HG03558 (cell line): ENCODE measurements around the gene STPG4.

Source experiments
- ATAC-seq: cut with Tn5 transposase; IDR thresholded peaks from one replicate; pipeline ENCODE4 v1.9.1; 2021; ENCODE audit warnings: moderate number of reproducible peaks; ENCODE audit not compliant: unreplicated experiment; ENCODE audit errors: extremely low read depth

The STPG4 gene

GRCh38 chr2:47058003-47058931 lies 96.8 kb downstream of the STPG4 start:
- ATAC-seq: no peak

- no peak for ATAC-seq
Measured at GRCh38 chr2:47057687-47058002, 97.5 kb downstream of the STPG4 start.

GRCh38 chr2:47056868-47057686 lies 98.0 kb downstream of the STPG4 start:
- no peak for ATAC-seq

- ATAC-seq: no peak
Measured at GRCh38 chr2:47056374-47056773, 98.7 kb downstream of the STPG4 start.

- no peak for ATAC-seq
Measured at GRCh38 chr2:47054868-47055267, 100.2 kb downstream of the STPG4 start.

GRCh38 chr2:47054036-47054555 lies 101.0 kb downstream of the STPG4 start:
- no peak for ATAC-seq

GRCh38 chr2:47052847-47053246 lies 102.3 kb downstream of the STPG4 start:
- no peak for ATAC-seq

GRCh38 chr2:47051562-47051961 lies 103.5 kb downstream of the STPG4 start:
- no peak for ATAC-seq

GRCh38 chr2:47050762-47051161 lies 104.3 kb downstream of the STPG4 start:
- ATAC-seq: no peak

GRCh38 chr2:47050021-47050760 lies 104.9 kb downstream of the STPG4 start:
- ATAC-seq: no peak

GRCh38 chr2:47049502-47049901 lies 105.6 kb downstream of the STPG4 start:
- no peak for ATAC-seq

GRCh38 chr2:47048801-47049480 lies 106.2 kb downstream of the STPG4 start:
- no peak for ATAC-seq

- no peak for ATAC-seq
Measured at GRCh38 chr2:47046271-47046670, 108.8 kb downstream of the STPG4 start.

GRCh38 chr2:47043891-47044239 lies 111.2 kb downstream of the STPG4 start:
- ATAC-seq: no peak

- no peak for ATAC-seq
Measured at GRCh38 chr2:47043142-47043890, 111.8 kb downstream of the STPG4 start.

- no peak for ATAC-seq
Measured at GRCh38 chr2:47041891-47042684, 113.0 kb downstream of the STPG4 start.

GRCh38 chr2:47041063-47041462 lies 114.0 kb downstream of the STPG4 start:
- no peak for ATAC-seq

GRCh38 chr2:47040651-47041050 lies 114.5 kb downstream of the STPG4 start:
- ATAC-seq: no peak
